Psoas muscle (tissue), 8 donors: ENCODE results near the gene SLC44A2. TPM values are rescaled to one million over a fixed set of nuclear protein-coding genes. Genes with fewer than 3 reads are reported as not detected.

Experiments used
- ATAC-seq, 4 donors: fragments of 200-7000 bp; cut with Tn5 transposase; one replicate each; pipeline ENCODE4 v1.9.1; 2020; ENCODE audit warnings: moderate library complexity in 3 of 4, mild to moderate bottlenecking in 2 of 4
- DNase-seq, 2 donors: peaks; one replicate each; pipeline ENCODE4 v3.0.0-alpha.2; 2020
- H3K27ac ChIP-seq: fragments of 200-600 bp; one replicate; pipeline ENCODE4 v1.8.0; 2022
- H3K27me3 ChIP-seq, 3 donors: fragments of 200-600 bp in 1 of 3; one replicate each; pipeline versions ENCODE4 v1.6.1 to v1.8.0; 2013 to 2022; ENCODE audit warnings: low read length in 2 of 3, mild to moderate bottlenecking in 2 of 3, moderate library complexity in 1 of 3; ENCODE audit not compliant: insufficient read depth in 3 of 3
- H3K36me3 ChIP-seq, 2 donors: fragments of 200-600 bp in 1 of 2; one replicate each; pipeline versions ENCODE4 v1.6.1 to v1.8.0; 2013 to 2022; ENCODE audit warnings: low read depth in 1 of 2, mild to moderate bottlenecking in 1 of 2, moderate library complexity in 1 of 2; ENCODE audit not compliant: insufficient read depth in 1 of 2
- H3K4me1 ChIP-seq: fragments of 200-600 bp; one replicate; pipeline ENCODE4 v1.8.0; 2022
- H3K4me3 ChIP-seq: fragments of 200-600 bp; one replicate; pipeline ENCODE4 v1.8.0; 2022; ENCODE audit warnings: mild to moderate bottlenecking
- H3K9me3 ChIP-seq: fragments of 200-600 bp; one replicate; pipeline ENCODE4 v1.8.0; 2022
- WGBS, 3 donors: extraction: QIAGEN DNeasy Blood & Tissue Kit; methylation state at CpG; one replicate each; pipeline versions ENCODE4 v1.1.6 to v1.1.7; 2013; 5-methylcytosine and 5-hydroxymethylcytosine counted together
- intact Hi-C, 2 donors: fragments of 100-400 bp; cut with DNase I; formaldehyde crosslinking; loops; one replicate each; pipeline versions ENCODE4 v1.11.0 to v1.14.2; 2022
- polyA plus RNA-seq, 3 donors: library from polyadenylated mRNA; stranded (reverse); fragments of 200-250 nt; gene quantifications; one replicate each; pipeline ENCODE4 v1.2.3, GENCODE V29; 2013
- total RNA-seq, 4 donors: library from RNA; stranded (reverse); fragmentation: NEBNext Ultra II Directional in 2 of 4; extraction: Animal tissue kit (Norgen Biotek cat#: 25700) in 2 of 4; gene quantifications; one replicate each; pipeline versions ENCODE4 v1.2.1 to v1.2.4, GENCODE V29; 2021 to 2023
- TF ChIP-seq, protein P1 (sequence below): fragments of 200-600 bp; IDR thresholded peaks from one replicate; pipeline ENCODE4 v1.8.0; 2022; ENCODE audit warnings: antibody characterized with exemption
- donor health status: healthy with polysubstance abuse.
- donor health status: DM: no; HTN: no; CAD: no; lungs with moderate emphysema.
- donor health status: Bipolar disorder and iron deficiency.
- donor health status: healthy.
- donor health status: DM: yes; HTN: yes; CAD: no.
- donor health status: DM: no; HTN: no; CAD: no.
- donor health status: DM: no; HTN: no; CAD: no.
- donor health status: DM: yes; HTN: yes; CAD: no.

The SLC44A2 gene
- total and polyA plus RNA-seq, 7 donors, result 36.3 to 104 (median 73.8) TPM

DNA sequence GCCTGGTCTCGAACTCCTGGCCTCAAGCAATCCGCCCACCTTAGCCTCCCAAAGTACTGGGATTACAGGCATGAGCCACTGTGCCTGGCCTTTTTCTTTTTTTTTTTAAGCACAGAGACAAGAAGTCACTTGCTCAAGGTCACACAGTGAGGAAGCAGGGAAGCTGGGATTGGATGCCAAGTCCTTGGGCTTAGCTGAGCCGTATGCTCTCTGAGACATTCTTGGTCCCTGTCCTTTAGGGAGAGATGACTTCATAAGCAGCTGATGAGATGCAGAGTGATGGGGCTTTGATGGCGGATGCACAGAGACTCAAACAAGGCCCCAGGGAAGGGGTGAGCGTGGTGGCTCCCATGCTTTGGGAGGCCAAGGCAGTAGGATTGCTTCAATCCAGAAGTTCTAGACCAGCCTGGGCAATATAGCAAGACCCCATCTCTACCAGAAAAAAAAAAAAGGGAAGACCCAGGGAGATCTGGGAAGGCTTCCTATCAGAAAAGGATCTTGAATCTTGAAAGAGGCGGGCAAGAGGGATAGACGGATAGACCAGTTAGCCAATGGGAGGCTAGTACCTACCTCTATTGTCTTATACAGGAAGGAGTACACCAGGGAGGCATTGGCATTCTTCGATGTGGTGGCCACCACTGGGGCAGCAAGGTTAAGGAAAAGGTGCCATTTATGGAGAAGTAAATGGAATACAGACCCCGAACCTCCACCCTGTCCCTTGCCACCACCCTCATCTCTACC lies 42.1 kb upstream of the SLC44A2 start:
- H3K4me1 ChIP-seq, result peaks cover 5% of the 10 kb centered on the region
- intact Hi-C loops, result no loop called here
- no peaks in the 10 kb centered on the region for H3K36me3 ChIP-seq
- H3K27me3 ChIP-seq, result peaks cover 0 to 13% (median 0%) of the 10 kb centered on the region in 3 donors
- H3K9me3 ChIP-seq, result no peaks in the 10 kb centered on the region
- no peak overlapping the region for H3K4me3 ChIP-seq
- no peak overlapping the region for H3K27ac ChIP-seq
- DNase-seq, result no peak
- 81 to 91% (median 83%) methylated on average over 9 of the region's 9 CpGs for whole genome bisulfite sequencing, 3 donors
- no peak for ATAC-seq
- TF ChIP-seq, protein P1, sequence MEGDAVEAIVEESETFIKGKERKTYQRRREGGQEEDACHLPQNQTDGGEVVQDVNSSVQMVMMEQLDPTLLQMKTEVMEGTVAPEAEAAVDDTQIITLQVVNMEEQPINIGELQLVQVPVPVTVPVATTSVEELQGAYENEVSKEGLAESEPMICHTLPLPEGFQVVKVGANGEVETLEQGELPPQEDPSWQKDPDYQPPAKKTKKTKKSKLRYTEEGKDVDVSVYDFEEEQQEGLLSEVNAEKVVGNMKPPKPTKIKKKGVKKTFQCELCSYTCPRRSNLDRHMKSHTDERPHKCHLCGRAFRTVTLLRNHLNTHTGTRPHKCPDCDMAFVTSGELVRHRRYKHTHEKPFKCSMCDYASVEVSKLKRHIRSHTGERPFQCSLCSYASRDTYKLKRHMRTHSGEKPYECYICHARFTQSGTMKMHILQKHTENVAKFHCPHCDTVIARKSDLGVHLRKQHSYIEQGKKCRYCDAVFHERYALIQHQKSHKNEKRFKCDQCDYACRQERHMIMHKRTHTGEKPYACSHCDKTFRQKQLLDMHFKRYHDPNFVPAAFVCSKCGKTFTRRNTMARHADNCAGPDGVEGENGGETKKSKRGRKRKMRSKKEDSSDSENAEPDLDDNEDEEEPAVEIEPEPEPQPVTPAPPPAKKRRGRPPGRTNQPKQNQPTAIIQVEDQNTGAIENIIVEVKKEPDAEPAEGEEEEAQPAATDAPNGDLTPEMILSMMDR, result no peak

DNA sequence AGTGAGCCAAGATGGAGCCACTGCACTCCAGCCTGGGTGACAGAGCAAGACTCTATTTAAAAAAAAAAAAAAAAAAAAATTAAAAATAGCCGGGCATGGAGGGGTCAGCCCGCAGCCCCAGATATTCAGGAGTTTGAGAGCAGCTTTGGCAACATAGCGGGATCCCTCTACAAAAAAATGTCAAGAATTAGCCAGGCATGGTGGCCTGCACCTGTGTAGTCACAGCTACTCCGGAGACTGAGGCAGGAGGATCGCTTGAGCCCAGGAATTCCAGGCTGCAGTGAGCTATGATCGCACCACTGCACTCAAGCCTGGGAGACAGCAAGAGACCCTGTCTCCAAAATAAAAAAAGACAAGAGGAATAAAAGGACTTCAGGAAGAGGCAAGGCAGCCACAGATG lies 39.0 kb upstream of the SLC44A2 start:
- Histone ChIP-seq H3K4me1 (peaks cover 1% of the 10 kb centered on the region), H3K27me3 (peaks cover 0 to 16% (median 0%) of the 10 kb centered on the region in 3 donors), H3K9me3 (no peaks in the 10 kb centered on the region), H3K4me3 (no peak overlapping the region), H3K27ac (no peak overlapping the region), H3K36me3 (no peaks in the 10 kb centered on the region)
- DNase-seq, result no peak
- intact Hi-C loops, result no loop called here
- TF ChIP-seq, protein P1, result no peak
- no peak for ATAC-seq
- 77 to 78% (median 77%) methylated on average over 6 of the region's 6 CpGs for WGBS, 3 donors

DNA sequence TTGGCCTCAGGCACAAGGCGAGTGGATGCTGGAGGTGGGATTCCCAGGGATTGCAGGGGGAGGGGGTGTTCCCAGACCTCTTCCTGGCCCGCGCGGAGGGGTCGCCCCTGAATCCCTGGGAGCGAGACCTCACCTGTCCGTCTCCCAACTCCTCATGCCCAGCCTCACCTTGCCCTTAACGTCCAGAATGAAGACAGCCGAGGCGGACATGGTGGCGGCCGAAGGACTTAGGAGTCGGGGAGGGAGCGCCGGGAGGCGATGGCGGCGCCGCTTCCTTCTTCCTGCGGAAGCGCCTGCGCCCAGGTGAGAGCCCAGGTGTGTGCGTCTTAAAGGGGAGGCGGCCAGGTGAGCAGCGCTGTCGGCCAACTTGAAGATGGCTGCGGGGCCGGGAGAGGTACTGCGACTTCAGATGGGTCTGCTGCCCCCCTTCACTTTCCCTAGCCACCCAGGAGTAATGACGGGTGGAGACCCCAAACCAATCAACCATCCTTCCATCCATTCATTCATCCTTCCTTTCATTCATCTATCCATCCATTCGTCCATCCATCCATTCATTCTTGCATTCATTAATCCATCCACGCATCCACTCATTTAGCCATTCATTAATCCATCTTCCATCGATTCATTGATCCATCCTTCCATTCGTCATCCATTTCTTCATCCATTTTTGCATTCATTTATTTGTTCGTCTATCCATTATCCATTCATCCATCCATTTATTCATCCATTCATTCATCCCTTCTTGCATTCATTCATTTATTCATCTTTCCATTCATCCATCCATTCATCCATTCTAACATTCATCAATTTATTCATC lies 38.1 kb upstream of the SLC44A2 start, which contains the start of gene AP1M2:
Gene AP1M2 (minus strand): TSS at position 291 of the 817 bp plus-strand sequence. CDS start 81 bp downstream, at position 210.
- intact Hi-C loops, result no loop called here
- H3K9me3 ChIP-seq, result no peaks in the 10 kb centered on the region
- DNase-seq (no peak), ATAC-seq (no peak)
- TF ChIP-seq, protein P1, result no peak
- H3K36me3 ChIP-seq, result no peaks in the 10 kb centered on the region
- WGBS, 3 donors, result 18 to 21% (median 20%) methylated on average over 34 to 35 of the region's 35 CpGs
- H3K27ac ChIP-seq, result no peak within 1 kb of the TSS
- H3K4me1 ChIP-seq, result no peaks in the 10 kb centered on the region
- H3K27me3 ChIP-seq, result peaks cover 0 to 16% (median 0%) of the 10 kb centered on the region in 3 donors
- H3K4me3 ChIP-seq, result no peak within 1 kb of the TSS

DNA sequence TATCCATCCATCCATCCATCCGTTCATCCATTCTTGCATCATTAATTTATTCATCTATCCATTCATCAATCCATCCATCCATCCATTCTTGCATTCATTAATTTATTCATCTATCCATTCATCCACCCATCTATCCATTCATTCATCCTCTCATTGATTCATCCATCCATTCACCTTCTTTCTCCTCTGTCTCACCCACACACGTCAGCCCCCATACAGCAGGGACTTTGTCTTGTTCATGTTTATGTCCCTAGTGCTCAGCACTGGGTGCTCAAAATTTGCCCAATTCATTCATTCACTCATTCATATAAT lies 37.6 kb upstream of the SLC44A2 start:
- intact Hi-C loops, result no loop called here
- H3K27me3 ChIP-seq, result peaks cover 0 to 16% (median 0%) of the 10 kb centered on the region in 3 donors
- no peaks in the 10 kb centered on the region for H3K9me3 ChIP-seq
- H3K4me3 ChIP-seq, result no peak overlapping the region
- no peaks in the 10 kb centered on the region for H3K4me1 ChIP-seq
- WGBS, 3 donors, result 88 to 92% (median 92%) methylated on average over 2 of the region's 2 CpGs
- no peak for DNase-seq
- no peaks in the 10 kb centered on the region for H3K36me3 ChIP-seq
- ATAC-seq, result no peak
- TF ChIP-seq, protein P1, result no peak
- H3K27ac ChIP-seq, result no peak overlapping the region
